HEK293 (cell line): Measurements from ENCODE around the gene TTLL11.

ENCODE experiments used
- CTCF ChIA-PET: fragments of 350-600 bp; formaldehyde crosslinking; extraction: SDS; loops from one replicate; lab custom pipeline; 2021; ENCODE audit warnings: antibody characterized with exemption; lab: Yijun Ruan, JAX
- POLR2A ChIA-PET: fragments of 300-600 bp; formaldehyde crosslinking; extraction: SDS; loops from one replicate; lab custom pipeline; 2020; ENCODE audit warnings: antibody characterized with exemption, inconsistent platforms; lab: Yijun Ruan, JAX
- H3K27ac ChIP-seq: fragments of 200-500 bp; sonication (Bioruptor generic); 2 replicates; pipeline ENCODE4 v1.5.1; 2014; ENCODE audit warnings: low read depth, low read length, control low read depth, inconsistent platforms; ENCODE audit errors: extremely low read depth
- H3K36me3 ChIP-seq, 2 experiments: fragments of 200-500 bp in 1 of 2; sonication (Bioruptor generic) in 1 of 2; 1 replicate in 1 of 2; 2 replicates in 1 of 2; pipeline ENCODE4 v1.5.1; 2014 to 2017; ENCODE audit warnings: inconsistent platforms in 2 of 2, low read length in 2 of 2; ENCODE audit not compliant: control insufficient read depth in 2 of 2, insufficient read depth in 1 of 2
- H3K4me1 ChIP-seq: fragments of 200-500 bp; sonication (Bioruptor generic); 2 replicates; pipeline ENCODE4 v1.5.1; 2014; ENCODE audit warnings: mild to moderate bottlenecking, low read length, inconsistent platforms; ENCODE audit not compliant: control insufficient read depth, insufficient read depth
- H3K4me3 ChIP-seq: 2 replicates; pipeline ENCODE4 v1.5.1; 2011; ENCODE audit warnings: low read depth, mild to moderate bottlenecking, control low read depth, low read length, moderate library complexity
- H3K9me3 ChIP-seq: fragments of 200-500 bp; sonication (Bioruptor generic); 2 replicates; pipeline ENCODE4 v1.5.1; 2014; ENCODE audit warnings: low read depth, low read length, inconsistent platforms; ENCODE audit not compliant: control insufficient read depth, insufficient read depth
- IKZF3 ChIP-seq: fragments of 450-650 bp; IDR thresholded peaks from 2 replicates; pipeline ENCODE4 v1.5.0; 2018; ENCODE audit warnings: missing biosample characterization, mild to moderate bottlenecking, missing genetic modification characterization, moderate library complexity
- INSM2 ChIP-seq: fragments of 450-650 bp; formaldehyde crosslinking; IDR thresholded peaks from 2 replicates; pipeline ENCODE4 v1.5.1; 2016; ENCODE audit warnings: missing biosample characterization, missing genetic modification characterization
- PRDM6 ChIP-seq: fragments of 450-650 bp; formaldehyde crosslinking; IDR thresholded peaks from 2 replicates; pipeline ENCODE4 v1.5.1; 2017; ENCODE audit warnings: missing biosample characterization, missing genetic modification characterization
- RBAK ChIP-seq: fragments of 450-650 bp; formaldehyde crosslinking; IDR thresholded peaks from 2 replicates; pipeline ENCODE4 v1.5.1; 2016; ENCODE audit warnings: missing biosample characterization, missing genetic modification characterization
- TCF7L2 ChIP-seq: IDR thresholded peaks from 2 replicates; pipeline ENCODE4 v1.6.1; 2011; ENCODE audit warnings: low read depth, mild to moderate bottlenecking, inconsistent platforms, low read length, moderate library complexity, borderline replicate concordance
- TSHZ1 ChIP-seq: fragments of 450-650 bp; formaldehyde crosslinking; IDR thresholded peaks from 2 replicates; pipeline ENCODE4 v1.5.1; 2016; ENCODE audit warnings: missing biosample characterization, missing genetic modification characterization, borderline replicate concordance
- ZNF19 ChIP-seq: fragments of 450-650 bp; formaldehyde crosslinking; IDR thresholded peaks from 2 replicates; pipeline ENCODE4; 2016; ENCODE audit warnings: missing biosample characterization, missing genetic modification characterization, low read depth
- ZNF302 ChIP-seq: fragments of 450-650 bp; formaldehyde crosslinking; IDR thresholded peaks from 2 replicates; pipeline ENCODE4 v1.5.1; 2016; ENCODE audit warnings: missing biosample characterization, missing genetic modification characterization, low read depth
- ZSCAN5A ChIP-seq: fragments of 450-650 bp; formaldehyde crosslinking; IDR thresholded peaks from 2 replicates; pipeline ENCODE4 v1.5.1; 2016; ENCODE audit warnings: missing biosample characterization, missing genetic modification characterization
- TF ChIP-seq, protein P1 (sequence below): fragments of 450-650 bp; formaldehyde crosslinking; IDR thresholded peaks from 2 replicates; pipeline ENCODE4 v1.5.1; 2016; ENCODE audit warnings: missing biosample characterization, missing genetic modification characterization

The TTLL11 gene

DNA sequence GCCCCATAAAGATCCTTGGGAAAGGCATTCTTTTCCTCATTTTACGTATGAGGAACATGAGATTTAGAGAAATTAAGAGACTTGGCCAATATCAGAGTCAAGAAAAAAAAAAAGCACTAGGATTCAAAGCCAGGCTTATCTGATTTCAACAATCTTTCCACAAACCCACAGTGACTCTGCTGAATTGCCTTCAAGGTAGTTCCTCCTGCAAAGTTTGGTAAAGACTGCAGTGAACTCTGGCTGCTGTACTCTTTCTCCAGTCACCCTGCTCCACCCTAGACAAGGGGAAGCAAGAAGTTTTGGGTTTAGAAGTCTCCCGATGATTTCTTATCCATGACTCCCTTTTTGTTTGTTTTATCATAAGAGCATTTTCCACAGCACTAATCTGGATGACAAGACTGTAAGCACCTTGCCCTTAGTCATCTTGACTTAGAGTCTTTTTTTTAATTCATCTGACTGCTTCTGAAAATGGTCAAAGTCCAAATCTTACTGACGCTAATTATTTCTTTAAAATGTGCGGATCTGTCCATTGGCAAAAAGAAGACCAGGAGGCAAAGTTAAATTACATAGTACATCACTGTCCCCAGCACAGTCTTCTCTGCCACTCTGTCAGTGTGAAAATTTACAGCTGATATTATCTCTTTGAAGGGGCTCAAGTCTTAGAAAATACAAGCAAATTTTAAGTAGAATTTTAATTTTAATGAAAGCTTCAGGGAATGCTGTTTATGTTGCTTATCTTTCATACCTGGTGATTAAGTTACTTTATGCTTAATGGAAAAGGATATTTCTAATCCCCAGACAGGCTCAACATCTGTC is 180.1 kb downstream of the TTLL11 start:
- CTCF ChIA-PET, result no interaction called here
- POLR2A ChIA-PET, result no interaction called here

More for the DNA sequence above, 180.1 kb downstream of the TTLL11 start:
- no peak overlapping the region for H3K27ac ChIP-seq
- peak; percentile 50 for TF ChIP-seq PRDM6 (tag by site-specific recombination)
- no peak for TF ChIP-seq TSHZ1
- no peak for TF ChIP-seq ZNF302 (tag by site-specific recombination)
- TF ChIP-seq, protein P1, sequence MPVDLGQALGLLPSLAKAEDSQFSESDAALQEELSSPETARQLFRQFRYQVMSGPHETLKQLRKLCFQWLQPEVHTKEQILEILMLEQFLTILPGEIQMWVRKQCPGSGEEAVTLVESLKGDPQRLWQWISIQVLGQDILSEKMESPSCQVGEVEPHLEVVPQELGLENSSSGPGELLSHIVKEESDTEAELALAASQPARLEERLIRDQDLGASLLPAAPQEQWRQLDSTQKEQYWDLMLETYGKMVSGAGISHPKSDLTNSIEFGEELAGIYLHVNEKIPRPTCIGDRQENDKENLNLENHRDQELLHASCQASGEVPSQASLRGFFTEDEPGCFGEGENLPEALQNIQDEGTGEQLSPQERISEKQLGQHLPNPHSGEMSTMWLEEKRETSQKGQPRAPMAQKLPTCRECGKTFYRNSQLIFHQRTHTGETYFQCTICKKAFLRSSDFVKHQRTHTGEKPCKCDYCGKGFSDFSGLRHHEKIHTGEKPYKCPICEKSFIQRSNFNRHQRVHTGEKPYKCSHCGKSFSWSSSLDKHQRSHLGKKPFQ, result no peak
- no peak for TF ChIP-seq ZNF19
- no peak for TF ChIP-seq INSM2 (tag by site-specific recombination)
- peak; percentile 41; the same call in 1 of the 2 replicates for TF ChIP-seq TCF7L2
- TF ChIP-seq ZSCAN5A (tag by site-specific recombination), result no peak
- TF ChIP-seq IKZF3 (tag by site-specific recombination), result no peak
- no peak for TF ChIP-seq RBAK (tag by site-specific recombination)
- TF ChIP-seq, all 188 proteins: peak for 2
- Histone ChIP-seq H3K4me1 (peaks cover 7% of the 10 kb centered on the region), H3K4me3 (no peak overlapping the region), H3K9me3 (no peaks in the 10 kb centered on the region), H3K36me3 (no peaks in the 10 kb centered on the region)
